Activated CD8-positive, alpha-beta memory T cell treated with anti-CD3 and anti-CD28 coated beads, Interleukin-2, amount 50 U/mL, for 4 hours (primary cell): ENCODE data around the gene TXLNG.
"Not testable (repeated sequence)": the region's sequence is repeated elsewhere in the genome, so short reads cannot be mapped to it uniquely, and the experiment has no call there.

Source experiments
- DNase-seq: peaks from one replicate; pipeline ENCODE4 v3.0.0-alpha.2; 2020

Gene TXLNG

GRCh38 chrX:16786139-16786790 is at the start of gene TXLNG:
TXLNG (plus strand) TSS chrX:16786466; CDS start chrX:16786488, 22 bp downstream.
- DNase-seq: peak; percentile 98

- no peak for DNase-seq
Measured at GRCh38 chrX:16737024-16737423, 49.2 kb upstream of the TXLNG start.

GRCh38 chrX:16739574-16739973 is 46.7 kb upstream of the TXLNG start:
- DNase-seq: no peak

GRCh38 chrX:16743604-16744325 is 42.5 kb upstream of the TXLNG start:
- DNase-seq: no peak

GRCh38 chrX:16745102-16745501 is 41.2 kb upstream of the TXLNG start:
- DNase-seq: no peak

- DNase-seq: no peak
Measured at GRCh38 chrX:16745659-16746058, 40.6 kb upstream of the TXLNG start.

GRCh38 chrX:16748425-16748824 is 37.8 kb upstream of the TXLNG start:
- no peak for DNase-seq

GRCh38 chrX:16750136-16750535 is 36.1 kb upstream of the TXLNG start:
- DNase-seq: no peak

- no peak for DNase-seq
Measured at GRCh38 chrX:16754019-16754418, 32.2 kb upstream of the TXLNG start.

GRCh38 chrX:16756724-16757123 is 29.5 kb upstream of the TXLNG start:
- DNase-seq: no peak

- not testable (repeated sequence) for DNase-seq
Measured at GRCh38 chrX:16761500-16761899, 24.8 kb upstream of the TXLNG start.

GRCh38 chrX:16762579-16762978 is 23.7 kb upstream of the TXLNG start:
- DNase-seq: no peak

GRCh38 chrX:16765594-16765993 is 20.7 kb upstream of the TXLNG start:
- no peak for DNase-seq

GRCh38 chrX:16770970-16771482 is 15.2 kb upstream of the TXLNG start:
- DNase-seq: no peak

GRCh38 chrX:16771483-16772398 is 14.5 kb upstream of the TXLNG start:
- DNase-seq: no peak

- no peak for DNase-seq
Measured at GRCh38 chrX:16772460-16772859, 13.8 kb upstream of the TXLNG start.

GRCh38 chrX:16774746-16775145 is 11.5 kb upstream of the TXLNG start:
- DNase-seq: no peak

- DNase-seq: no peak
Measured at GRCh38 chrX:16778545-16778944, 7.7 kb upstream of the TXLNG start.

- no peak for DNase-seq
Measured at GRCh38 chrX:16778993-16779392, 7.3 kb upstream of the TXLNG start.

- not testable (repeated sequence) for DNase-seq
Measured at GRCh38 chrX:16779815-16780214, 6.5 kb upstream of the TXLNG start.

- no peak for DNase-seq
Measured at GRCh38 chrX:16783452-16783851, 2.8 kb upstream of the TXLNG start.

- DNase-seq: not testable (repeated sequence)
Measured at GRCh38 chrX:16784440-16784839, 1.8 kb upstream of the TXLNG start.
